ENCODE results near the gene AFMID.

- no peak for TF ChIP-seq CTCF (conservative IDR thresholded peaks at IDR 0.05 in 1 of 2, IDR thresholded peaks at IDR 0.05 in 1 of 2; ENCODE audit: extremely low read depth in 1 of 2, insufficient read depth in 1 of 2, low read depth in 1 of 2, low read length in 2 of 2)
- TF ChIP-seq EZH2 (IDR thresholded peaks at IDR 0.05; ENCODE audit: borderline replicate concordance, low read length), result no peak
These were observed 37.3 kb downstream of the AFMID start for GRCh38 chr17:78224231-78225087.
